ENCODE results near the gene METTL26. TPM values are rescaled to one million over a fixed set of nuclear protein-coding genes. Genes with fewer than 3 reads are reported as not detected.

The METTL26 gene
- total RNA-seq, 1 donor from 2014 or later: 79.2 TPM

DNA sequence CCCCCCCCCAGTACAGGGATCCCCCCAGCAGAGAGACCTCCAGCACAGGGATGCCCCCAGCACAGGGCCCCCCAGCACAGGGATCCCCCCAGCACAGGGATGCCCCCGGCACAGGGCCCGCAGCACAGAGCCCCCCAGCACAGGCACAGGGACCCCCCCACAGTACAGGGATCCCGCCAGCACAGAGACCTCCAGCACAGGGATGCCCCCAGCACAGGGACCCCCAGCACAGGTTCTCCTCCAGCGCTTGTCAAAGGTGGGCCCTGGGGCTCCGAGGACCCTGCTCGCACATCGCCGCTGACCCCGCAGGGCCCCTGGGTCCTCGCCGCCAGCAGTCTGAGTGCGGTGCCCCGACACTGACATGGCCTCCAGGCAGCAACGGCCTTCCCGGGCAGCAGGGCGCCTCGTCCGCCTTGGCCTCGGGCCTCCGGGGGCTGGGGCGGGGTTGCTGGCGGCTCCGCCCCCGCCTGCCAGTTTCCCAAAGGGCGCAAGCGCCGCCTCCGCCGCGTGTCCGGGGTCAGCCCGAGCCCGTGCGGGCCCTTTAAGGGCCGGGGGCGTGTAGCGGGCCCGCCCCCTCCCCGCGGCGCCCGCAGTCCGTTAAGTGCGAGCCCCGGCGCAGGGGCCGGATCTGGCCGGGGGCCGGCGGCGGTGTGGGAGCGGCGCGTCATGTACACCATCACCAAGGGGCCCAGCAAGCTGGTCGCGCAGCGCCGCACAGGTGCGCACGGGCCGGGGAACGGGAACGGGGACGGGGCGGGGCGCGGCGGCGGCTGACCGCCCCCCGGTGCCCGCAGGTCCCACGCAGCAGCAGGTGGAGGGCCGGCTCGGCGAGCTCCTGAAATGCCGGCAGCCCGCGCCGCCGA is 5.5 kb upstream of the METTL26 start, which contains the start of gene MCRIP2:
TSS of gene MCRIP2 (plus strand) at position 503 of the 863 bp plus-strand sequence. CDS start at position 667, 164 bp downstream.
- intact Hi-C loops (cut with micrococcal nuclease): loop anchor here (1.0 to 5.0 kb wide), 2 partner anchors 8 to 1301 kb away; partner anchors contain the start of genes MSRB1 and WDR90

DNA sequence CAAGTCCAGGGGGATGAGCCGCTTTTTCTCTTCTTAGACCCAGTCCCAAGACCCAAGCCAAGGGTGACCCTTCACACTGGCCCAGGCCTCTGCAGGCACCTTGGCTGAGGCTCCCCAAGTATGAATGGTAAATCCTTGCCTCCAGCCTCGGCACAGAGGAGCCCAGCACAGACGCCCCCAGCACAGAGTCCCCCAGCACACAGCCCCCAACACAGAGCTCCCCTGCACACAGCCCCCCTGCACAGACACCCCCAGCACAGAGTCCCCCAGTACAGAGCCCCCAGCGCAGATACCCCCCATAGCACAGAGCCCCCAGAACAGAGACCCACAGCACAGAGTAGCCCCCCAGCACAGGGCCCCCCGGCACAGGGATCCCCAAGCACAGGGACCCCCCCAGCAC is 4.5 kb upstream of the METTL26 start:
- intact Hi-C loops (cut with micrococcal nuclease): loop anchor here (1.0 to 5.0 kb wide), 2 partner anchors 9 to 1302 kb away; partner anchors contain the start of genes MSRB1 and WDR90

DNA sequence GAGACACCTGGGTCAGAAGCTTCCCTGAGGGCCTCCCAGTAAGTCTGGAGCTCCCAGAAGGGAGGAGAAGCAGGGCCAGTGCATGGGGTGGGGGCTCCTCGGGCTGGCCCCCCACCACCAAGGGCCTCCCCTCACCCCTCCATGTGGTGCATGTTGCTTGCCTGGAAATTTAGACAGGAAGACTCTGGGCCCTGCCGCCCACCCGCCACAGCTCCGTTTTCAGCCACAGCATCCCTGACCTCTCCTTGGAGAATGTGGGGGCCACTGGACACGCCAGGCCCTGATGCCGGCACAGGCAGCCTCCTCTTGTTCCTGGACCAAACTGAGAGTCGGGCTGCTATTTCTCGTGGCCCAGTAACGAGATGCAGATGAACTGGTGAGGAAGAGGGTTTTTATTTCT is 2.7 kb upstream of the METTL26 start:
- intact Hi-C loops (cut with micrococcal nuclease): no loop called here

DNA sequence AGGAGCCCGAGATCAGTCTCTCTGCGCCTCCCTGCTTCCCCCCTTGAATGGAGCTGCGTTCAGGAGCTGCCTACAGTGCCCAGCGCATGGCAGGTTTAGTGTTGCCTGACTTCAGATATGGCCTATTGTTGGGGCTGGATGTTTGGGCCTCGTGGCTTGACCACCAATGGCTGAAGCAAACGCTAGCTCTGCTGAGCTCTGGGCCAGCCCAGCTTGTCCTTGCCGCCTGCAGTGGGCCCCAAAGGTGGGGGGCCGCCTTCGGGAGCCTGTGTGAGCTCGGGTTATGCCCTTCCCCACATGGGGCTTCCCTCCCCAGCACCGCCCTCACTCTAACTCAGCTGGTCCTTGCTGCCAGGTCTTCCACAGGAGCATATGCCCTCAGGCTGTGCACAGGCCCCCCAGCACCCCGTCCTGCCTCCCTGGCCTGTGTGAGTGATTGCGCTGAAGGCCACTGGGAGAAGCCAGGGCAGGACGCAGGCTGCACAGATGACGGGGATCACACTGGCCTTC is 2.0 kb upstream of the METTL26 start:
- intact Hi-C loops (cut with micrococcal nuclease): no loop called here

DNA sequence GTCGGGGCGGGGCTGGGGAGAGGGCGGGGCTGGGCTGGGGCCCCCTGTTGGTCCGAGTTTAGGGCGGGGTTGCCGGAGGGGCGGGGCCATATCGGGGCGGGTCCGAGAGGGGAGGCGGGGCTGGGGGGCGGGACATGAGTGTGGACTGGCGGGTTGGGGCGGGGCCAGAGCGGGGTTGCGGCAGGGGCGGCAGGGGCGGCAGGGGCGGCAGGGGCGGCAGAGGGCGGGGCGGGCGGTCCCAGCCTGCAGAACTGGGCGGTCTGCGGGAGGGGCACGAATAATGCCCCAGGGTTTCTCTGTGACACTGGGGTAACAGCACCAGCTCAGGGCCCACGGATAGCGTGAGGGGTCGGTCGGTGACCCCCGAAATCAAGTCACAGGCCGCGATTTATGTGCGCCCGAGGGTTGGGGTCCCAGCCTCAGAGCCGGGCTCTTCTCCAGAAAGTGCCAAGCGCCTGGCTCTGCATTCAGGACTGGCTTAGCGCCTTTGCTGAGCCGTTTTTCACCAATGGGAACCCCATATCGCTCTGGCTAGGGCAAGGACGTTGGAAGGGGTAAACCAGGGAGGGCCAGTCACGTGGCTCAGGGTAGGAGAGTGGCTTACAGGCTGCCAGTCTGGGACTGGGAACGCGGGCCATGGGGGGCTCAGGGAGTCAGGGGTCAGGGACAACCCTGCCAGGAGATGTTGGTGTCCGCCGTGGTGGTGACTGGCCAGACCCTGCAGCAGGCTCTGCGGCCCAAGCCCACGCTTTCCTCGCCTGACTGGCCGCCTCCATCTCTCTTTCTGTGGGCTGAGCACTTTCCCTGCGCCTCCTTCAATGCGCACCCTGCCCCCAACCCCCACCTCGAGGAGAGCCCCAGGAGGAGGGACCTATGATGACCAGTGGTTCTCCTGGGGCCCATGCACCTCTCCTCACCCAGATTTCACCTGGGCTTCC is 1.2 kb upstream of the METTL26 start:
- intact Hi-C loops (cut with micrococcal nuclease): loop anchor here (1.0 kb wide), 2 partner anchors 23 to 31 kb away; partner anchors contain the start of gene RHOT2

DNA sequence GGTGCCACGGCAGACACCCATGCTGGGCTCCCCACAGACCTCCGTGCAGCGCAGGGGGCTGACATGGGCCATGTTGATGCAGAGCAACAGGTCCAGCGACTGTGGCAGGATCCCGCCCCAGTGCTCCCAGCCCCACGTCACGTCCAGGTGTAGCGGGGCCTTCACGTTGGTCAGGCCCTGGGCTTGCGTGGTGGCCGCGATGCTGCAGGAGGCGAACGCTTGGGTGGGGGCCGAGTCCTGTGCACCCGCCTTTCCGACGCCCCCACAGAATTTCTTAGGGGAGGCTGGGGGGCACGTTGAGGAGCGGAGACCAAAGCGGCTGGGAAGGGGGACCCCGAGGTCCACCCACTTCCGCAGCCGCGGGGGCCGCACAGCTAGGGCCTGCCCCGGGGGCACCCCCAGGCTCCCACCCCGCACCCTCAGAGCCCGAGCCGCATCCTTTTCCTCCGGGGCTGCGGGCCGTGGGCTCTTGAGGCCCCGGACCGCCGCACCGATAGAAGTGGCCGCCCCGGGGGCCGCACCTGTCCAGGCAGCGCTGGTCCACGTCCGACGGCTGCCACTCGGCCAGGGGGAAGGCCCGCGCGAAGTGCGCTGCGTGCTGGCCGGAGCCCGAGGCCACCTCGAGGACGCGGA is 416 bp downstream of the METTL26 start:
- intact Hi-C loops (cut with micrococcal nuclease): loop anchor here (1.0 kb wide), 5 partner anchors 14 to 265 kb away; partner anchors contain the start of genes CAPN15, MRPL28 and WDR90

DNA sequence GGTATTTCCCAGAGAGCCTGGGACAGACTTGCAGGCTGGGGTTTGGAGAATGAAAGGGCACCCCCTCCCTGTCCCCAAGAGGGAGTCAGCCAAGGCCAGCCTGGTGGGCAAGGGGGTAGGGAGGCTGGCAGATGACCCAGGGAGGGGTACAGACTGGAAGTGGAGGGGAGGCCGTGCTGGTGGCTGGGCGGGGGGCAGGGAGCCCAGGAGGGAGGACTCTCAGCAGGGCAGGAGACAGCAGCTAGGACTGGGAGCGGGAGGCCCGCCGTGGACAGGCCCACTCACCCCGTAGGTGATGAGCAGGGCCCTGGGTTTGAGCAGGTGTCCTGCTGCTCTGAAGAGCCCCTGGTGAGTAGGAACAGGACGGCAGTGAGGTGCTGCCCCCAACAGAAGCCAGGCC is 1.1 kb downstream of the METTL26 start:
- intact Hi-C loops (cut with micrococcal nuclease): no loop called here

DNA sequence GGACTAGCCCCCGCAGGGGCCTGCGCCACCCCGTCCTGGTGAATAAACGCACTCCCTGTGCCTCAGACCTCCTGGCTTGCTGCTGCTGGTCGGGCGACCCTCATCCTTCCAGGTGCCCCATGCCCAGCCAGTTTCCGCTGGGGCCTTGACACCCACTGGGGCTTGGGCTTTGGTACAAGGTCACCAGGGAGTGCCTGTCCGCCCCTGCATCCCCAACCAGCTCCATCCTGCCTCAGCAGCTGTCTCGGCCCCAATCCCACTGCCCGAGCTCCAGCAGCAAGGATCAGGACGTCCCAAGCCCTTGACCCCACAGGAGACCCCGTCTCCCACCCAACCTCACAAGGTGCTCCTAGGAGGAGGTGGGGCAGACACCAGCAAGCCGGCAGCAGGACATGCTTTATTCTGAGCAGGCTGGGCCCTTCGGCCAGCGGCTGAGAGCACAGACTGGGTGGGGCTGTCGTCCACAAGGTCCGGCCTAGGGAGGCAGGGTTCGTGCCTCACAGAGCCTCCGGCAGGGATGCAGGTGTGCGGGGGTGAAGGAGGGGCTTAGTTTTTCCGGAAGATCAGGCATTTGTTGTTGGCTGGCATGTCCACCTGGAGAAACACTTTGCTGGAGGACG is 1.9 kb downstream of the METTL26 start:
- intact Hi-C loops (cut with micrococcal nuclease): no loop called here

DNA sequence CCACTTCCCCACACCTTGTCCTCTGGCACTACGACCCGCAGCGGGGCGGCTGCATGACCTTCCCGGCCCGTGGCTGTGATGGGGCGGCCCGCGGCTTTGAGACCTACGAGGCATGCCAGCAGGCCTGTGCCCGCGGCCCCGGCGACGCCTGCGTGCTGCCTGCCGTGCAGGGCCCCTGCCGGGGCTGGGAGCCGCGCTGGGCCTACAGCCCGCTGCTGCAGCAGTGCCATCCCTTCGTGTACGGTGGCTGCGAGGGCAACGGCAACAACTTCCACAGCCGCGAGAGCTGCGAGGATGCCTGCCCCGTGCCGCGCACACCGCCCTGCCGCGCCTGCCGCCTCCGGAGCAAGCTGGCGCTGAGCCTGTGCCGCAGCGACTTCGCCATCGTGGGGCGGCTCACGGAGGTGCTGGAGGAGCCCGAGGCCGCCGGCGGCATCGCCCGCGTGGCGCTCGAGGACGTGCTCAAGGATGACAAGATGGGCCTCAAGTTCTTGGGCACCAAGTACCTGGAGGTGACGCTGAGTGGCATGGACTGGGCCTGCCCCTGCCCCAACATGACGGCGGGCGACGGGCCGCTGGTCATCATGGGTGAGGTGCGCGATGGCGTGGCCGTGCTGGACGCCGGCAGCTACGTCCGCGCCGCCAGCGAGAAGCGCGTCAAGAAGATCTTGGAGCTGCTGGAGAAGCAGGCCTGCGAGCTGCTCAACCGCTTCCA is 2.6 kb downstream of the METTL26 start:
- intact Hi-C loops (cut with micrococcal nuclease): no loop called here

DNA sequence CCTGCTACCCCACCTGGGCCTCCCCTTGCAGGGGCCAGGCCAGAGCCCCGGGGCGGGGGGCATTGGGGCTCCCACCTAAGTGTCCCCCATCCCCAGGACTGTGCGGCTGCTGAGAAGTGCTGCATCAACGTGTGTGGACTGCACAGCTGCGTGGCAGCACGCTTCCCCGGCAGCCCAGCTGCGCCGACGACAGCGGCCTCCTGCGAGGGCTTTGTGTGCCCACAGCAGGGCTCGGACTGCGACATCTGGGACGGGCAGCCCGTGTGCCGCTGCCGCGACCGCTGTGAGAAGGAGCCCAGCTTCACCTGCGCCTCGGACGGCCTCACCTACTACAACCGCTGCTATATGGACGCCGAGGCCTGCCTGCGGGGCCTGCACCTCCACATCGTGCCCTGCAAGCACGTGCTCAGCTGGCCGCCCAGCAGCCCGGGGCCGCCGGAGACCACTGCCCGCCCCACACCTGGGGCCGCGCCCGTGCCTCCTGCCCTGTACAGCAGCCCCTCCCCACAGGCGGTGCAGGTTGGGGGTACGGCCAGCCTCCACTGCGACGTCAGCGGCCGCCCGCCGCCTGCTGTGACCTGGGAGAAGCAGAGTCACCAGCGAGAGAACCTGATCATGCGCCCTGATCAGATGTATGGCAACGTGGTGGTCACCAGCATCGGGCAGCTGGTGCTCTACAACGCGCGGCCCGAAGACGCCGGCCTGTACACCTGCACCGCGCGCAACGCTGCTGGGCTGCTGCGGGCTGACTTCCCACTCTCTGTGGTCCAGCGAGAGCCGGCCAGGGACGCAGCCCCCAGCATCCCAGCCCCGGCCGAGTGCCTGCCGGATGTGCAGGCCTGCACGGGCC is 3.4 kb downstream of the METTL26 start:
- intact Hi-C loops (cut with micrococcal nuclease): no loop called here

DNA sequence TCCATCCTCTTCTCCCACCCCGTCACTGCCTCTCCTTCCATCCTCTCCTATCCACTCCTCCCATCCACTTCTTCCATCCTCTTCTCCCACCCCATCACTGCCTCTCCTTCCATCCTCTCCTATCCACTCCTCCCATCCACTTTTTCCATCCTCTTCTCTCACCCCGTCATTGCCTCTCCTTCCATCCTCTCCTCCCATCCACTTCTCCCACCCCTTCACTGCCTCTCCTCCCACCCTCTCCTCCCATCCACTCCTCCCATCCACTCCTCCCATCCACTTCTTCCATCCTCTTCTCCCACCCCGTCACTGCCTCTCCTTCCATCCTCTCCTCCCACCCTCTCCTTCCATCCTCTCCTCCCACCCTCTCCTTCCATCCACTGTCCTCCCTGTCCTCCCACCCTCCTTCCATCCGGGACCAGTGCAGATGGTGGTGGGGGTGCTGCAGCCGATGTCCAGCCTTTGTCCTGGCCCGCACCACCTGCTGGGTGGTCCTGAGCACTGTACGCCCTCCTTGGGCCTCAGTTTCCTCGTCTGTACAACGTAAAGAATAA is 4.2 kb downstream of the METTL26 start:
- intact Hi-C loops (cut with micrococcal nuclease): no loop called here

DNA sequence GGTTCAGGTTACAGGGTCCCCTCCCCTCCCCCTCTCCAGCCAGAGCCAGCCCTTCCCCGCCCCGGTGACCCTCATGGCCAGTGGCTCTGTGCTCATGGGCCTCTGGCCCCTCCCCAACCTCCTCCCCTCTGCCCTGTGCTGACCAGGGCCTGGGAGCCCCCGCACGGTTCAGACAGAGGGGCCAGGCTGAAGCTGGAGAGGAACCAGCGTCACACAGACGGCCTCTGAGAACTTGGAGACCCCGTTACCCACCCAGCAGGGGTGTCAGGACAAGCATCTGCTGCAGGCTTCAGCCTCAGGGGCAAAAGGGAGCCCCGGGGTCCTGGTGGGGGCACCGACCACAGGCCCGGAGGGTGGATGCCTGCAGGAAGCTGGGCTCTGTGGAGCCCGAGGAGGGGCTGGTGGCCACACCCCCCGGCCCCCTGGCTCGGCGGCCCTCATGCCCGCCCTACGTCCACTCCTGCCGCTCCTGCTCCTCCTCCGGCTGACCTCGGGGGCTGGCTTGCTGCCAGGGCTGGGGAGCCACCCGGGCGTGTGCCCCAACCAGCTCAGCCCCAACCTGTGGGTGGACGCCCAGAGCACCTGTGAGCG is 5.2 kb downstream of the METTL26 start, which contains the start of gene WFIKKN1:
TSS of gene WFIKKN1 (plus strand) at position 171 of the 591 bp plus-strand sequence. CDS start at position 440, 269 bp downstream.
- intact Hi-C loops (cut with micrococcal nuclease): no loop called here

DNA sequence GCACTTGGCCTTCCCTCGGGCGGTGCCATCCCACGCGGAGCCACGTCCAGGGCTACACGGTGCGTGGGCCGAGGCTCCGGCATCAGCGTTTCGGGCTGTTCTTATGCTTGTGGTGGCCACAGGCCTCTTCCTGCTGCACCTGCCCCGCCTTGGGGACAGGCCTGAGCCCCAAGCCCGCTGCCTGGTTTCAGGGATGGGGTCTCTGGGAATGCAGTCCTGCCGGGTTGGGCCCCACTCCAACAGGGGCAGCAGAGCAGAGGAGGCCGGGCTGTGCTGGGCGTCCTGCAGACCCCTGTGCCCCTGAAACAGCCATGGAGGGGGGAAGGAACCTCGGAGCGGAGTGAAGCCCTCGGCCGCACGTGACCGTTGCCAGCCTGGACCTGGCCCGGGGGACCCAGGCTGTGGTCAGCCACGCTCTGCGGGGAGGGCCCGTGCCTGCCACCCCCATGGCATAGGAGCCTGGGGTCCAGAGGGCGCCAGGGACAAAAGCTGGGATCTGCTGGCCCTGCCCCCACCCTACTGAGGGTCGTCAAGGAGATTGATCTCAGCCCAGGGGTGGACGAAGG is 5.8 kb downstream of the METTL26 start:
- intact Hi-C loops (cut with micrococcal nuclease): no loop called here

DNA sequence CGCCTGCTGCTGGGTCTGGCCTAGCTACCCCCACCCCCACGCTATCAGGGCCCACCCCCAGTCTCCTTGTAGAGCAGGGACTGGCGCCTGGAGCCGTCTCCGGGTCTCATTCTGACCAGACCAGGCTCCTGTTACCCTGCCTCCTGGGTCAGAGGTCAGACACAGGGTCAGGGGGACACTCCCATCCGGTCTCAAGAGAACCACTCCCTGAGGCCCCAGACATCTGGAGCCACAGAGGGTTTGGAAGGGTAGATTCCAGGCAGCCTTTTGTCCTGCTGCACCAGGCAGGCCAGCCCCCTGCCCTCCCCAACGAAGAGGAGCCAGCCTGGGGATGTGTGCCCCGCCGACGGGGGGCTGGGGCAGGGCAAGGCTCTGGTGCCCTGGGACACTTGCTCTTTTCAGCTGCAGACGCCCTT is 6.3 kb downstream of the METTL26 start:
- intact Hi-C loops (cut with micrococcal nuclease): no loop called here

DNA sequence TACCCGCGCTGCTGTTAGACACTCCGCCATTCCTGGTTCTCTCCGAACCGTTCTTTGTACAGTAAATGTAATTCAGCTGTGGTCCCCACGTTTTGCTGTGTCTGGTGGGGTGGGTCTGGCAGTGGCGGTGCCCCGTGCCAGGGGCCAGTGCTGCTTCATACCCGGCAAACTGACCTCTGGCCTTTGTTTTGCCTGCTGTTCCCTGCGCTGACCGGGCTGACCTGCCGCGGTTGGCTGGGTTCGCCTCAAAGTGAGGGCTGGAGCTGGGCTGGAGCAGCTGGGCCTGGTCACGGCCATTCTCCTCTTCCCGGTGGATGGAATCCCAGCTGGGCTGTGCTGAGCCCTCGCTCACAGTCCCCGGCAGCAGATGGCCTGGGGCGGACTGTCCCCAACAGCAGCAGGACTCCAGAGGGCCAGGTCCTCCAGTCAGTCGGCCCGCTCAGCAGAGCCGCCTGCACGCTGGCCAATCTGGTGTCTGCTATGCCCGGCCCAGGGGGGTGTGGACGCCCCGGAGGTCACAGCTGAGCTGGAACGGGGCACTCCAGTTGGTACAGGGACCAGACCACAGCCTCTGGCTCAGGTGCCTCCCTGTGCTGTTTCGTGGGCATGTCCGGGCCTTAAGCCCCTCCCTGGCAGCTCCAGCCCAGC is 6.8 kb downstream of the METTL26 start:
- intact Hi-C loops (cut with micrococcal nuclease): no loop called here

DNA sequence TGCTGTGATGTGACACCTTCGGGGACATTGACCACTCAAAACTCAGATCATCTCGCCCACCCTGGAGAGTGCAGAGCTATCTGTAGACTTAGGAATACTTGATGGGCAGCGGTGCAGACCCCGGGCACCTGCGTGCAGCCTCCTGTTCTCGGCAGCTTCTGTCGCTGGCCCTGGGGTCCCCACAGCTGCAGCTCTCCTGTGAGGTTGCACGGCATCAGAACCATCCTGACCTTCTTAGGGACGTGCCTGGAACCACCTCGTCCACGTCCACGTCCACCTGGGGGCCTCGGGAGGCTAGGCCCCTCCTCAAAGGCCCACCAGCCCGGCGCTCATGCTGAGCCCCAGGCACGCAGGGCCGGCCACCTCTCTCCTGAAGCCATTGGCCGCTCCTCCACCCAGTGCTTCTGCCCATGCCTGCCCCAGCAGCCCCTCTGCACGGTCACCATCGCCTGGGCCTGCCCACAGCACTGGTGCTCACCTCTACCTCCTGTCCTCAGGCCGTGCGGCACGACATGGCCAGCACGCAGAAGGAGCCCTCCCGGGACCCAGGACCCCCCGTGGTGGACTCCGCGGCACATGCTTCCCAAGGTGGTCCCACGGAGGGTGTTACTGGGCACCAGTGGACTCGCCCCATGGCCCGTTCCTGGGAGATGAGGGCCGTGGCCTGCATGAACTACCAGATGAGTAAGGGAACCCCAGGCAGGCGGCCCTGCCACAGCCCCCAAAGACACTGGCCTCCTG is 7.6 kb downstream of the METTL26 start:
- intact Hi-C loops (cut with micrococcal nuclease): no loop called here

Measured in T-helper 1 cell treated with Interleukin-12 subunit alpha and Interleukin-12 subunit beta and Interleukin-4 antibody, amounts not matched to agents 30 ng/mL and 1 ng/mL, for 36 hours (primary cell).